Skeletal muscle tissue (tissue), 4 donors: ENCODE results near the gene NDUFV1. TPM values are rescaled to one million over a fixed set of nuclear protein-coding genes. Genes with fewer than 3 reads are reported as not detected.

Source experiments
- H3K27ac ChIP-seq: one replicate; pipeline ENCODE4 v1.7.0; 2013; ENCODE audit warnings: mild to moderate bottlenecking, low read depth, low read length, inconsistent platforms
- H3K27me3 ChIP-seq, 3 donors: one replicate each; pipeline ENCODE4 v1.7.0; 2013; ENCODE audit warnings: low read length in 3 of 3; ENCODE audit not compliant: control insufficient read depth in 3 of 3, insufficient read depth in 3 of 3
- H3K36me3 ChIP-seq, 3 donors: one replicate each; pipeline ENCODE4 v1.7.0; 2013; ENCODE audit warnings: low read length in 3 of 3; ENCODE audit not compliant: control insufficient read depth in 3 of 3, insufficient read depth in 3 of 3
- H3K4me1 ChIP-seq, 3 donors: one replicate each; pipeline ENCODE4 v1.7.0; 2013; ENCODE audit warnings: low read length in 3 of 3, mild to moderate bottlenecking in 3 of 3; ENCODE audit not compliant: control insufficient read depth in 3 of 3, insufficient read depth in 3 of 3
- H3K4me3 ChIP-seq, 3 donors: one replicate each; pipeline ENCODE4 v1.7.0; 2013; ENCODE audit warnings: low read length in 3 of 3
- H3K9ac ChIP-seq, 3 donors: one replicate each; pipeline ENCODE4 v1.7.0; 2013; ENCODE audit warnings: low read length in 3 of 3, mild to moderate bottlenecking in 3 of 3, moderate library complexity in 2 of 3, low read depth in 1 of 3
- H3K9me3 ChIP-seq, 3 donors: one replicate each; pipeline ENCODE4 v1.7.0; 2013; ENCODE audit warnings: low read length in 3 of 3; ENCODE audit not compliant: control insufficient read depth in 3 of 3
- total RNA-seq: library from RNA; depleted of rRNA; stranded (reverse); fragments of >200 nt; gene quantifications from one replicate; pipeline ENCODE4 v1.2.3, GENCODE V29; 2014
- donor health status: Osteomylitis.

NDUFV1 gene
- total RNA-seq, 1 donor from 2014 or later: 178 TPM

DNA sequence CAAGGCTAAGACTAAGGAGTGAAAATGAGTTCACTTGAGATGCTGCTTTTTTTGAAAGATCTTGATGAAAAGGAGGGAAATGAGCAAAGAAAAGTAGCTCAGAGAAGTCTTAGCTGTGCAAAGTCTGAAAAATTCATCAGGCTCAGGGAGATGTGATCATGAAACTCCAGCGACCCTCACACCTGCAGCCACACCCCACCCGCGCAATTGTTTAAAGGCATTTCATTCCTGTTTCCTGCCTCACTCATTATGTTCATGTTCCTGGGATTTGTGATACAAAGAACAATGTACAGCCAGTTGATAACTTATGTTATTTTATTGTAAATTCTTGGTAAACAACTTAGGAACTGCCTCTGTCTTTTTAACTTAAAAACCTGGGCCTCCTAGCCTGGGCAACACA lies 31.8 kb upstream of the NDUFV1 start:
- Histone ChIP-seq H3K4me3 (no peak overlapping the region), H3K36me3 (no peaks in the 10 kb centered on the region), H3K4me1 (peaks cover 0 to 2% (median 0%) of the 10 kb centered on the region in 3 donors), H3K9me3 (no peaks in the 10 kb centered on the region), H3K27me3 (peaks cover 6 to 34% (median 24%) of the 10 kb centered on the region in 3 donors), H3K27ac (no peak overlapping the region), H3K9ac (no peak overlapping the region)

DNA sequence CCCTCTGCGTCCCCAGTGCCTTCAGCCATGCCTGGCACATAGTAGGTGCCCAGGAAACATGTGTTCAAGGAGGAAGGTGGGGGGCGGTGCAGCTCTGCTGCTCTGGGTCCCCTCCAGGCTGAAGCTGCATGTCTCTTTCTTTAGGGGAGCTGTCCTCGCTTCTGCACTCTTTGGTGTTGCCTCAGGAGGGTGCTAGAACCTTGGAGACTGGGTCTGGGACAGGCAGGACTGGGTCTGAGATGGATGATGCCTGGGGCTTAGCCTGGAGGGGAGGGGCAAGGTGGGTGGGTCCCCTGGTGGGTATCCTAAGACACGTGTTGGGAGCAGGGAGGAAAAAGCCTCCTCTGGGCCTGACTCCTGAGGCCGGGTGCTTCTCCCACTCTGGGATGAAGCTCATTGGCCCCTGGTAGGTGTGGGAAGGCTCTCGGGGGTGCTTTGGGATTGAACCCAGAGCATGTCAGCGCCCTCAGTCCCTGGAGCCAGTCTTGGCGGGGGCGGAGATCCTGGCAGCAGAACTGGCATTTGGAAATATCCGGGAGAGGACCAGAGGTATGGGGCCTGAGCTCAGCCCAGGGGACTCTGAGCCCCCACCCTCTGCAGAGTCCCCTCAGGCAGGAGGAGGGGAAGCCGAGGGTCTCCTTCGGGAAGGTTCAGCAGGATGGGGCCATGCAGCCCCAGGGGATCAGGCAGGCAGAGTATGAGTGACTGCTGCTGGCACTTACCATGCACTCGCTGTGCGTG lies 29.8 kb upstream of the NDUFV1 start:
- H3K9ac ChIP-seq: no peak overlapping the region
- H3K36me3 ChIP-seq: no peaks in the 10 kb centered on the region
- H3K4me1 ChIP-seq: peaks cover 0 to 2% (median 0%) of the 10 kb centered on the region in 3 donors
- H3K27ac ChIP-seq: no peak overlapping the region
- H3K4me3 ChIP-seq: no peak overlapping the region
- no peaks in the 10 kb centered on the region for H3K9me3 ChIP-seq
- peaks cover 6 to 34% (median 24%) of the 10 kb centered on the region in 3 donors for H3K27me3 ChIP-seq

- peaks cover 0 to 6% (median 0%) of the 10 kb centered on the region in 3 donors for H3K4me1 ChIP-seq
- no peaks in the 10 kb centered on the region for H3K9me3 ChIP-seq
- no peak overlapping the region for H3K9ac ChIP-seq
These were observed 28.8 kb upstream of the NDUFV1 start for GRCh38 chr11:67577951-67578350.

GRCh38 chr11:67581469-67581868 lies 25.3 kb upstream of the NDUFV1 start:
- Histone ChIP-seq H3K9me3 (no peaks in the 10 kb centered on the region), H3K4me1 (peaks cover 7 to 28% (median 11%) of the 10 kb centered on the region in 3 donors), H3K27ac (no peak overlapping the region), H3K4me3 (no peak overlapping the region), H3K36me3 (peaks cover 12 to 19% (median 16%) of the 10 kb centered on the region in 3 donors), H3K9ac (no peak overlapping the region), H3K27me3 (peaks cover 6 to 26% (median 20%) of the 10 kb centered on the region in 3 donors)

More at GRCh38 chr11:67577951-67578350, 28.8 kb upstream of the NDUFV1 start:
- H3K36me3 ChIP-seq: no peaks in the 10 kb centered on the region
- no peak overlapping the region for H3K4me3 ChIP-seq
- H3K27me3 ChIP-seq: peaks cover 6 to 34% (median 24%) of the 10 kb centered on the region in 3 donors
- H3K27ac ChIP-seq: no peak overlapping the region

GRCh38 chr11:67582011-67582410 lies 24.7 kb upstream of the NDUFV1 start:
- Histone ChIP-seq H3K4me1 (peaks cover 7 to 28% (median 11%) of the 10 kb centered on the region in 3 donors), H3K36me3 (peaks cover 16 to 20% (median 20%) of the 10 kb centered on the region in 3 donors), H3K9me3 (no peaks in the 10 kb centered on the region), H3K27ac (no peak overlapping the region), H3K4me3 (no peak overlapping the region), H3K9ac (no peak overlapping the region), H3K27me3 (peaks cover 6 to 20% (median 18%) of the 10 kb centered on the region in 3 donors)

GRCh38 chr11:67583247-67584204 lies 23.2 kb upstream of the NDUFV1 start, which contains the start of gene GSTP1:
TSS of gene GSTP1 (plus strand) at chr11:67583812. CDS start at chr11:67583844, 32 bp downstream.
- Histone ChIP-seq H3K4me1 (peaks cover 7 to 28% (median 11%) of the 10 kb centered on the region in 3 donors), H3K9me3 (no peaks in the 10 kb centered on the region), H3K9ac (peak within 1 kb of the TSS; percentile 85 to 90 (median 89)), H3K27ac (peak within 1 kb of the TSS; percentile 83), H3K27me3 (peaks cover 0 to 7% (median 5%) of the 10 kb centered on the region in 3 donors), H3K36me3 (peaks cover 16 to 23% (median 22%) of the 10 kb centered on the region in 3 donors), H3K4me3 (peak within 1 kb of the TSS; percentile 74 to 76 (median 75))

- peak overlapping the region; percentile 83 for H3K27ac ChIP-seq
- peaks cover 16 to 25% (median 22%) of the 10 kb centered on the region in 3 donors for H3K36me3 ChIP-seq
- peaks cover 7 to 28% (median 11%) of the 10 kb centered on the region in 3 donors for H3K4me1 ChIP-seq
- H3K27me3 ChIP-seq: peaks cover 0 to 5% (median 2%) of the 10 kb centered on the region in 3 donors
- peak overlapping the region; percentile 85 to 90 (median 89) for H3K9ac ChIP-seq
- peak overlapping the region; percentile 74 to 76 (median 75) for H3K4me3 ChIP-seq
- no peaks in the 10 kb centered on the region for H3K9me3 ChIP-seq
These were observed 22.4 kb upstream of the NDUFV1 start for GRCh38 chr11:67584205-67584880.

GRCh38 chr11:67584881-67585873 lies 21.6 kb upstream of the NDUFV1 start:
- Histone ChIP-seq H3K9ac (peak overlapping the region; percentile 85 to 90 (median 89)), H3K4me1 (peaks cover 7 to 28% (median 11%) of the 10 kb centered on the region in 3 donors), H3K27me3 (no peaks in the 10 kb centered on the region), H3K9me3 (no peaks in the 10 kb centered on the region), H3K4me3 (peak overlapping the region; percentile 74 to 76 (median 75)), H3K36me3 (peaks cover 16 to 25% (median 22%) of the 10 kb centered on the region in 3 donors), H3K27ac (peak overlapping the region; percentile 83)
